DND-41 (cell line): Measurements from ENCODE around the gene ATP13A3.

ENCODE experiments used
- ATAC-seq: fragments of 200-7000 bp; cut with Tn5 transposase; 3 replicates; pipeline ENCODE4 v1.9.1; 2021; ENCODE audit warnings: low read depth; ENCODE audit not compliant: insufficient read depth
- DNase-seq: peaks from one replicate; pipeline ENCODE4 v3.0.0-alpha.2; 2020
- H2AFZ ChIP-seq: 2 replicates; pipeline ENCODE4 v1.6.0; 2012; ENCODE audit warnings: low read depth, low read length
- H3K27ac ChIP-seq: 2 replicates; pipeline ENCODE4 v1.5.1; 2012; ENCODE audit warnings: low read length, inconsistent platforms
- H3K27me3 ChIP-seq: fragments of 200-600 bp; sonication (generic); 2 replicates; pipeline ENCODE4 v1.6.0; 2012; ENCODE audit warnings: low read length, mild to moderate bottlenecking, inconsistent platforms; ENCODE audit not compliant: insufficient read depth, poor library complexity
- H3K36me3 ChIP-seq: 2 replicates; pipeline ENCODE4 v1.5.1; 2012; ENCODE audit warnings: low read length, inconsistent platforms; ENCODE audit not compliant: insufficient read depth
- H3K4me1 ChIP-seq: 2 replicates; pipeline ENCODE4 v1.5.1; 2012; ENCODE audit warnings: mild to moderate bottlenecking, low read length; ENCODE audit not compliant: insufficient read depth
- H3K4me2 ChIP-seq: 2 replicates; pipeline ENCODE4 v1.6.0; 2012; ENCODE audit warnings: mild to moderate bottlenecking, moderate library complexity, low read length, inconsistent platforms; ENCODE audit not compliant: insufficient read depth
- H3K4me3 ChIP-seq, 2 experiments: fragments of 200-600 bp in 1 of 2; shearing (Covaris generic) in 1 of 2; 2 replicates each; pipeline ENCODE4 v1.5.1; 2012 to 2016; ENCODE audit warnings: inconsistent platforms in 2 of 2, low read length in 2 of 2, mild to moderate bottlenecking in 2 of 2, low read depth in 1 of 2, moderate library complexity in 1 of 2
- H3K79me2 ChIP-seq: 2 replicates; pipeline ENCODE4 v1.6.0; 2012; ENCODE audit warnings: low read length, inconsistent platforms; ENCODE audit not compliant: insufficient read depth
- H3K9ac ChIP-seq: 2 replicates; pipeline ENCODE4 v1.6.0; 2012; ENCODE audit warnings: low read depth, mild to moderate bottlenecking, inconsistent platforms, low read length, moderate library complexity
- H3K9me3 ChIP-seq: 2 replicates; pipeline ENCODE4 v1.5.1; 2012; ENCODE audit warnings: low read length, moderate library complexity, mild to moderate bottlenecking, inconsistent platforms; ENCODE audit not compliant: insufficient read depth, severe bottlenecking
- H4K20me1 ChIP-seq: 2 replicates; pipeline ENCODE4 v1.6.0; 2012; ENCODE audit warnings: low read length; ENCODE audit not compliant: insufficient read depth
- EZH2 ChIP-seq: IDR thresholded peaks from 3 replicates; pipeline ENCODE4 v1.6.1; 2012; ENCODE audit warnings: borderline replicate concordance, low read depth, mild to moderate bottlenecking, moderate library complexity, low read length, inconsistent platforms; ENCODE audit not compliant: severe bottlenecking
- TF ChIP-seq, protein P1 (sequence below): IDR thresholded peaks from 2 replicates; pipeline ENCODE4 v1.5.1; 2012; ENCODE audit warnings: borderline replicate concordance, low read length, moderate library complexity, mild to moderate bottlenecking; ENCODE audit not compliant: poor library complexity, severe bottlenecking; ENCODE audit errors: extremely low read depth

The ATP13A3 gene

DNA sequence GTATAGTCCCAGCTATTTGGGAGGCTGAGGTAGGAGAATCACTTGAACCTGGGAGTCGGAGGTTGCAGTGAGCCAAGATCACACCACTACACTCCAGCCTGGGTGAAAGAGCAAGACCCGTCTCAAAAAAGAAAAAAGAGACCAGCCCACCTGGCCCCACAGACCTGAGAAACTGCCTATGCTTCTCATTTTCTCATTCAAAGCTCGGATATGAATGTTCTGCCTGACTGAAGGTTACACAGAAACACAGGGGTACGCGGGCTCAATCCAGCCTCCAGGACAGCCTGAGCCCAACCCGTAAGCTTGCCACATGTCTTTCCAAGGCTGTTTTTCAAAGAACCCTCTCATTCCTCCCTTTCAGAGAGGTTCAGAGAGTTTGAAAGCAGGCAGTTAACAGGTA, 107.6 kb downstream of the ATP13A3 start:
- Histone ChIP-seq H4K20me1 (no peaks in the 10 kb centered on the region), H3K4me3 (no peak overlapping the region), H3K4me1 (no peaks in the 10 kb centered on the region), H3K9me3 (no peaks in the 10 kb centered on the region), H3K27me3 (peaks cover 3% of the 10 kb centered on the region), H3K79me2 (no peaks in the 10 kb centered on the region), H3K36me3 (no peaks in the 10 kb centered on the region), H3K27ac (no peak overlapping the region), H2AFZ (no peak overlapping the region), H3K9ac (no peak overlapping the region), H3K4me2 (no peak overlapping the region)
- DNase-seq: no peak
- no peak; the same call in 2 of the 3 replicates for ATAC-seq
- TF ChIP-seq EZH2: no peak
- TF ChIP-seq, protein P1, sequence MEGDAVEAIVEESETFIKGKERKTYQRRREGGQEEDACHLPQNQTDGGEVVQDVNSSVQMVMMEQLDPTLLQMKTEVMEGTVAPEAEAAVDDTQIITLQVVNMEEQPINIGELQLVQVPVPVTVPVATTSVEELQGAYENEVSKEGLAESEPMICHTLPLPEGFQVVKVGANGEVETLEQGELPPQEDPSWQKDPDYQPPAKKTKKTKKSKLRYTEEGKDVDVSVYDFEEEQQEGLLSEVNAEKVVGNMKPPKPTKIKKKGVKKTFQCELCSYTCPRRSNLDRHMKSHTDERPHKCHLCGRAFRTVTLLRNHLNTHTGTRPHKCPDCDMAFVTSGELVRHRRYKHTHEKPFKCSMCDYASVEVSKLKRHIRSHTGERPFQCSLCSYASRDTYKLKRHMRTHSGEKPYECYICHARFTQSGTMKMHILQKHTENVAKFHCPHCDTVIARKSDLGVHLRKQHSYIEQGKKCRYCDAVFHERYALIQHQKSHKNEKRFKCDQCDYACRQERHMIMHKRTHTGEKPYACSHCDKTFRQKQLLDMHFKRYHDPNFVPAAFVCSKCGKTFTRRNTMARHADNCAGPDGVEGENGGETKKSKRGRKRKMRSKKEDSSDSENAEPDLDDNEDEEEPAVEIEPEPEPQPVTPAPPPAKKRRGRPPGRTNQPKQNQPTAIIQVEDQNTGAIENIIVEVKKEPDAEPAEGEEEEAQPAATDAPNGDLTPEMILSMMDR: no peak

GRCh38 chr3:194377708-194378107, 109.1 kb downstream of the ATP13A3 start:
- DNase-seq: no peak

DNA sequence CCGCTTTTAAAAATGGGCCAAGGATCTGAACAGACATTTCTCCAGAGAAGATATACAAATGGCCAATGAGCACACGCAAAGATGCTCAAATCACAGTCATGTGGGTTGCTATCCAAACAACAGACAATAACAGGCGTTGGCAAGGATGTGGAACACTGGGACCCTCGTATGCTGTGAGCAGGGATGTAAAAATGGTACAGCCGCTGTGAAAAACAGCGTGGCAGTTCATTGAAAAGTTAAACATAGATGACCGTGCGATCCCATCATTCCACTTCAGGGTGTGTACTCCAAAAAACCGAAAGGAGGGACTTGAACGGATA, 110.6 kb downstream of the ATP13A3 start:
- no peak overlapping the region for H3K4me2 ChIP-seq
- H3K4me1 ChIP-seq: no peaks in the 10 kb centered on the region
- no peak overlapping the region for H2AFZ ChIP-seq
- no peak overlapping the region for H3K4me3 ChIP-seq
- H3K27me3 ChIP-seq: peaks cover 3% of the 10 kb centered on the region
- ATAC-seq: no peak
- no peak overlapping the region for H3K9ac ChIP-seq
- DNase-seq: no peak
- H3K36me3 ChIP-seq: no peaks in the 10 kb centered on the region
- peaks cover 2% of the 10 kb centered on the region; the same call in 1 of the 2 replicates for H4K20me1 ChIP-seq
- no peaks in the 10 kb centered on the region for H3K79me2 ChIP-seq
- H3K27ac ChIP-seq: no peak overlapping the region
- no peaks in the 10 kb centered on the region for H3K9me3 ChIP-seq
- TF ChIP-seq EZH2: no peak
- TF ChIP-seq, protein P1: no peak

More at GRCh38 chr3:194377708-194378107, 109.1 kb downstream of the ATP13A3 start:
- H3K4me2 ChIP-seq: no peak overlapping the region
- no peak overlapping the region for H3K27ac ChIP-seq
- H4K20me1 ChIP-seq: no peaks in the 10 kb centered on the region
- peaks cover 3% of the 10 kb centered on the region for H3K27me3 ChIP-seq
- no peak overlapping the region for H3K9ac ChIP-seq
- H3K4me3 ChIP-seq: no peak overlapping the region
- no peaks in the 10 kb centered on the region for H3K9me3 ChIP-seq
- H3K79me2 ChIP-seq: no peaks in the 10 kb centered on the region
- H3K4me1 ChIP-seq: no peaks in the 10 kb centered on the region
- no peak overlapping the region for H2AFZ ChIP-seq
- H3K36me3 ChIP-seq: no peaks in the 10 kb centered on the region
- no peak for ATAC-seq
- TF ChIP-seq, protein P1: no peak
- TF ChIP-seq EZH2: no peak
